ENCODE measurements around the gene PLCB2.

Gene PLCB2

GRCh38 chr15:40295877-40296560 is 11.7 kb downstream of the PLCB2 start:
- TF ChIP-seq CTCF (IDR thresholded peaks at IDR 0.05; ENCODE audit: low read depth, low read length, missing control alignments) = no peak
- H3K4me3 ChIP-seq (replicated peaks; ENCODE audit: low read depth, low read length) = no peak overlapping the region
- DNase-seq (ENCODE audit: extremely low read depth, low read depth) = no peak

- no peak for TF ChIP-seq CTCF (IDR thresholded peaks at IDR 0.05; ENCODE audit: low read depth, low read length, missing control alignments)
- DNase-seq (ENCODE audit: extremely low read depth, low read depth) = no peak
- no peak overlapping the region for H3K4me3 ChIP-seq (replicated peaks; ENCODE audit: low read depth, low read length)
Observed at GRCh38 chr15:40295297-40295696, 12.4 kb downstream of the PLCB2 start.

- no peak for TF ChIP-seq CTCF (IDR thresholded peaks at IDR 0.05; ENCODE audit: low read depth, low read length, missing control alignments)
- no peak overlapping the region for H3K4me3 ChIP-seq (replicated peaks; ENCODE audit: low read depth, low read length)
- DNase-seq (ENCODE audit: extremely low read depth, low read depth) = no peak
Observed at GRCh38 chr15:40293905-40294895, 13.5 kb downstream of the PLCB2 start.

- DNase-seq (ENCODE audit: extremely low read depth, low read depth) = no peak
- H3K4me3 ChIP-seq (replicated peaks; ENCODE audit: low read depth, low read length) = no peak overlapping the region
- TF ChIP-seq CTCF (IDR thresholded peaks at IDR 0.05; ENCODE audit: low read depth, low read length, missing control alignments) = no peak
Observed at GRCh38 chr15:40293006-40293405, 14.7 kb downstream of the PLCB2 start.

GRCh38 chr15:40292246-40292645 is 15.5 kb downstream of the PLCB2 start:
- DNase-seq (ENCODE audit: extremely low read depth, low read depth) = no peak
- no peak for TF ChIP-seq CTCF (IDR thresholded peaks at IDR 0.05; ENCODE audit: low read depth, low read length, missing control alignments)

GRCh38 chr15:40290918-40291574 is 16.7 kb downstream of the PLCB2 start:
- peak overlapping the region; percentile 34 for H3K4me3 ChIP-seq (replicated peaks; ENCODE audit: low read depth, low read length)
- TF ChIP-seq CTCF (IDR thresholded peaks at IDR 0.05; ENCODE audit: low read depth, low read length, missing control alignments) = no peak
- DNase-seq (ENCODE audit: extremely low read depth, low read depth) = no peak

More at GRCh38 chr15:40292246-40292645, 15.5 kb downstream of the PLCB2 start:
- H3K4me3 ChIP-seq (replicated peaks; ENCODE audit: low read depth, low read length) = no peak overlapping the region

Data from HFF-Myc (cell line).